CD4-positive, alpha-beta T cell (primary cell): ENCODE measurements around the gene LRRN3. TPM values are rescaled to one million over a fixed set of nuclear protein-coding genes. Genes with fewer than 3 reads are reported as not detected.

Experiments
- ATAC-seq: fragments of 200-7000 bp; cut with Tn5 transposase; one replicate; pipeline ENCODE4 v1.10.0; 2022; ENCODE audit warnings: mild to moderate bottlenecking; ENCODE audit not compliant: poor library complexity
- CTCF ChIA-PET: fragments of 350-600 bp; sonication (Branson Sonifier 250); formaldehyde crosslinking; loops from one replicate; lab custom pipeline; 2021; ENCODE audit warnings: antibody characterized with exemption, inconsistent platforms; lab: Charles Lee
- POLR2A ChIA-PET: fragments of 350-600 bp; sonication (Branson Sonifier 250); formaldehyde crosslinking; loops from one replicate; lab custom pipeline; 2021; ENCODE audit warnings: antibody characterized with exemption, inconsistent platforms; lab: Charles Lee
- DNase-seq, 14 experiments: peaks; one replicate each; pipeline ENCODE4 v3.0.0-alpha.2; 2013 to 2020; ENCODE audit warnings: mixed read lengths in 2 of 14
- H3K27ac ChIP-seq, 2 donors: one replicate each; pipeline versions ENCODE4 v1.5.1 to v1.7.0; 2013; ENCODE audit warnings: low read length in 2 of 2, low read depth in 1 of 2, mild to moderate bottlenecking in 1 of 2
- H3K27me3 ChIP-seq, 2 experiments: 1 replicate in 1 of 2; 2 replicates in 1 of 2; pipeline versions ENCODE4 v1.6.1 to v1.7.0; 2013; ENCODE audit warnings: low read length in 2 of 2, control low read depth in 1 of 2, mild to moderate bottlenecking in 1 of 2, moderate library complexity in 1 of 2; ENCODE audit not compliant: insufficient read depth in 2 of 2, control insufficient read depth in 1 of 2
- H3K36me3 ChIP-seq: one replicate; pipeline ENCODE4 v1.6.1; 2013; ENCODE audit warnings: low read length, control low read depth; ENCODE audit not compliant: insufficient read depth
- H3K4me1 ChIP-seq: one replicate; pipeline ENCODE4 v1.6.1; 2013; ENCODE audit warnings: low read length, control low read depth; ENCODE audit not compliant: insufficient read depth
- H3K4me3 ChIP-seq: one replicate; pipeline ENCODE4 v1.5.1; 2013; ENCODE audit warnings: mild to moderate bottlenecking, low read length, moderate library complexity
- H3K9me3 ChIP-seq, 2 experiments: 1 replicate in 1 of 2; 2 replicates in 1 of 2; pipeline versions ENCODE4 v1.6.1 to v1.7.0; 2013; ENCODE audit warnings: low read length in 2 of 2, mild to moderate bottlenecking in 2 of 2, control low read depth in 1 of 2, moderate library complexity in 1 of 2; ENCODE audit not compliant: control insufficient read depth in 1 of 2, insufficient read depth in 1 of 2
- H3K27ac Mint-ChIP-seq: one replicate; pipeline ENCODE4 v1.8.0; 2020; ENCODE audit warnings: mixed read lengths
- H3K27me3 Mint-ChIP-seq: one replicate; pipeline ENCODE4 v1.8.0; 2021; ENCODE audit warnings: mixed read lengths
- H3K36me3 Mint-ChIP-seq: one replicate; pipeline ENCODE4 v1.8.0; 2021; ENCODE audit warnings: low read depth, mixed read lengths
- H3K4me1 Mint-ChIP-seq: one replicate; pipeline ENCODE4 v1.8.0; 2021; ENCODE audit warnings: low read depth, mixed read lengths
- H3K4me3 Mint-ChIP-seq: one replicate; pipeline ENCODE4 v1.8.0; 2020; ENCODE audit warnings: mild to moderate bottlenecking, mixed read lengths
- H3K9me3 Mint-ChIP-seq: one replicate; pipeline ENCODE4 v1.8.0; 2020; ENCODE audit warnings: mixed read lengths
- intact Hi-C, 2 experiments: fragments of 100-400 bp; cut with DNase I in 1 of 2; cut with micrococcal nuclease in 1 of 2; formaldehyde crosslinking; loops; one replicate each; pipeline versions ENCODE4 v1.15.1 to v1.9.0; 2023 to 2025; cut with DNase I, micrococcal nuclease
- total RNA-seq, 174 experiments: library from RNA in 2 of 174; stranded (reverse) in 2 of 174; gene quantifications; one replicate each; pipeline ENCODE4 v1.2.3 and lab custom pipeline; 2021 to 2026
- TF ChIP-seq, protein P1 (sequence below): fragments of 200-600 bp; IDR thresholded peaks from one replicate; pipeline ENCODE4 v1.8.0; 2022; ENCODE audit warnings: antibody characterized with exemption, mild to moderate bottlenecking

The LRRN3 gene
- total RNA-seq, 2 experiments from 2014 or later: 3.8 to 6.0 TPM

DNA sequence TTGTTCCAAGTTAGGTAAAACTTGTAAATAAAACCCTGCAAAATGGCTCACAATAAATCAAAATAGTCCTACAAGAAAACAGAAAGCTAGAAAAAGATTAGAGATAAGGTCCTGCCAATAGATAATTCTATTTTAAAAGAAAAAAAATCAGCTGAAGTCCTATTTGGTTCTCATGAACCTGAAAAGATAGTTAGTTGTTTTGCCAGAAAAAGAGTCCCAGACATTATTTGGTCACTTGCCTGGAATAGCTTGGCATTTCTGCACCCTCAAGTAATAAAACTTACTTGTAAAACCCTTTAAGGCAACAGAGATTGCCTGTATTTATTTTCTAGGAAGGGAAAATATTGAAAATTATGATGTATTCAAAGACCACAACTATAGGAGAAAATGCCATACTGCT is 47.7 kb downstream of the LRRN3 start:
- peak overlapping the region in 1 of 2 donors; percentile 64 for H3K27ac ChIP-seq
- ChIA-PET CTCF (interaction anchor here (1.8 kb wide), 1 partner anchor 40 kb away, joined by 6 read pairs; no protein-coding TSS in a partner anchor), POLR2A (interaction anchor here (0.7 to 2.4 kb wide), 7 partner anchors 9 to 127 kb away, joined by 3 to 8 read pairs (median 4); no protein-coding TSS in a partner anchor)
- TF ChIP-seq, protein P1, sequence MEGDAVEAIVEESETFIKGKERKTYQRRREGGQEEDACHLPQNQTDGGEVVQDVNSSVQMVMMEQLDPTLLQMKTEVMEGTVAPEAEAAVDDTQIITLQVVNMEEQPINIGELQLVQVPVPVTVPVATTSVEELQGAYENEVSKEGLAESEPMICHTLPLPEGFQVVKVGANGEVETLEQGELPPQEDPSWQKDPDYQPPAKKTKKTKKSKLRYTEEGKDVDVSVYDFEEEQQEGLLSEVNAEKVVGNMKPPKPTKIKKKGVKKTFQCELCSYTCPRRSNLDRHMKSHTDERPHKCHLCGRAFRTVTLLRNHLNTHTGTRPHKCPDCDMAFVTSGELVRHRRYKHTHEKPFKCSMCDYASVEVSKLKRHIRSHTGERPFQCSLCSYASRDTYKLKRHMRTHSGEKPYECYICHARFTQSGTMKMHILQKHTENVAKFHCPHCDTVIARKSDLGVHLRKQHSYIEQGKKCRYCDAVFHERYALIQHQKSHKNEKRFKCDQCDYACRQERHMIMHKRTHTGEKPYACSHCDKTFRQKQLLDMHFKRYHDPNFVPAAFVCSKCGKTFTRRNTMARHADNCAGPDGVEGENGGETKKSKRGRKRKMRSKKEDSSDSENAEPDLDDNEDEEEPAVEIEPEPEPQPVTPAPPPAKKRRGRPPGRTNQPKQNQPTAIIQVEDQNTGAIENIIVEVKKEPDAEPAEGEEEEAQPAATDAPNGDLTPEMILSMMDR: no peak
- Mint-ChIP-seq H3K4me3 (no peak overlapping the region), H3K36me3 (no peaks in the 10 kb centered on the region), H3K4me1 (peaks cover 29% of the 10 kb centered on the region), H3K9me3 (no peaks in the 10 kb centered on the region), H3K27me3 (no peaks in the 10 kb centered on the region), H3K27ac (peak overlapping the region; percentile 87)
- intact Hi-C loops: no loop called here
- H3K36me3 ChIP-seq: no peaks in the 10 kb centered on the region
- H3K4me3 ChIP-seq: no peak overlapping the region
- H3K9me3 ChIP-seq: no peaks in the 10 kb centered on the region
- no peaks in the 10 kb centered on the region for H3K27me3 ChIP-seq
- H3K4me1 ChIP-seq: peaks cover 7% of the 10 kb centered on the region
- ATAC-seq (no peak), DNase-seq (no peak)

GRCh38 chr7:111140091-111140865 is 49.4 kb downstream of the LRRN3 start:
- H3K4me1 Mint-ChIP-seq: peaks cover 29% of the 10 kb centered on the region
- no peak overlapping the region for H3K4me3 Mint-ChIP-seq
- no peaks in the 10 kb centered on the region for H3K27me3 Mint-ChIP-seq
- no peaks in the 10 kb centered on the region for H3K9me3 Mint-ChIP-seq
- TF ChIP-seq, protein P1: no peak
- Histone ChIP-seq H3K27ac (no peak overlapping the region), H3K27me3 (no peaks in the 10 kb centered on the region), H3K4me3 (no peak overlapping the region), H3K36me3 (no peaks in the 10 kb centered on the region), H3K9me3 (no peaks in the 10 kb centered on the region), H3K4me1 (peaks cover 7% of the 10 kb centered on the region)
- H3K36me3 Mint-ChIP-seq: no peaks in the 10 kb centered on the region
- no peak for DNase-seq
- ATAC-seq: no peak
- ChIA-PET POLR2A (no interaction called here), CTCF (no interaction called here)
- intact Hi-C loops: no loop called here
- H3K27ac Mint-ChIP-seq: no peak overlapping the region

GRCh38 chr7:111145472-111145871 is 54.5 kb downstream of the LRRN3 start:
- Mint-ChIP-seq H3K27me3 (no peaks in the 10 kb centered on the region), H3K9me3 (no peaks in the 10 kb centered on the region), H3K4me3 (no peak overlapping the region), H3K4me1 (peaks cover 3% of the 10 kb centered on the region), H3K27ac (no peak overlapping the region), H3K36me3 (no peaks in the 10 kb centered on the region)
- TF ChIP-seq, protein P1: no peak
- no peak overlapping the region for H3K4me3 ChIP-seq
- no peaks in the 10 kb centered on the region for H3K9me3 ChIP-seq
- no peak for ATAC-seq
- H3K27ac ChIP-seq: no peak overlapping the region
- no peak for DNase-seq
- intact Hi-C loops: no loop called here
- H3K27me3 ChIP-seq: no peaks in the 10 kb centered on the region
- ChIA-PET CTCF (no interaction called here), POLR2A (no interaction called here)
- no peaks in the 10 kb centered on the region for H3K36me3 ChIP-seq
- no peaks in the 10 kb centered on the region for H3K4me1 ChIP-seq
